Pancreas (tissue), 10 donors: ENCODE data around the gene TMPRSS2. TPM values are rescaled to one million over a fixed set of nuclear protein-coding genes. Genes with fewer than 3 reads are reported as not detected.
A peak's percentile ranks its signal among the peaks of the same experiment; 100 is the strongest.
"Not testable (repeated sequence)": the region's sequence is repeated elsewhere in the genome, so short reads cannot be mapped to it uniquely, and the experiment has no call there.

Experiments
- ATAC-seq, 4 donors: fragments of 200-7000 bp; cut with Tn5 transposase; one replicate each; pipeline versions ENCODE4 v1.8.0 to v1.9.1; 2020; ENCODE audit warnings: mild to moderate bottlenecking in 4 of 4, moderate library complexity in 4 of 4
- DNase-seq, 6 donors: peaks; one replicate each; pipeline ENCODE4 v3.0.0-alpha.2; 2020
- FAIRE-seq: peaks from 2 replicates; lab custom pipeline; 2012; peaks lifted over from hg19 to GRCh38; lab: Jason Lieb, UNC
- H3K27ac ChIP-seq, 4 donors: fragments of 200-600 bp; sonication (generic); 1 replicate in 3 of 4; 2 replicates in 1 of 4; pipeline versions ENCODE4 v1.5.0 to v1.8.0; 2020
- H3K27me3 ChIP-seq, 4 donors: fragments of 200-600 bp; one replicate each; pipeline ENCODE4 v1.8.0; 2021
- H3K36me3 ChIP-seq, 3 donors: fragments of 200-600 bp; sonication (generic) in 1 of 3; one replicate each; pipeline versions ENCODE4 v1.5.0 to v1.8.0; 2020 to 2021
- H3K4me1 ChIP-seq, 3 donors: fragments of 200-600 bp; one replicate each; pipeline ENCODE4 v1.8.0; 2021
- H3K4me3 ChIP-seq, 4 donors: fragments of 200-600 bp; sonication (generic) in 2 of 4; one replicate each; pipeline versions ENCODE4 v1.5.0 to v1.8.0; 2020 to 2021
- H3K9me3 ChIP-seq, 4 donors: fragments of 200-600 bp; one replicate each; pipeline ENCODE4 v1.8.0; 2021
- CTCF ChIP-seq, 4 donors: fragments of 200-600 bp; sonication (generic) in 3 of 4; IDR thresholded peaks; one replicate each; pipeline versions ENCODE4 v1.5.0 to v1.8.0; 2021; ENCODE audit warnings: antibody characterized with exemption in 4 of 4
- WGBS, 2 donors: extraction: QIAGEN DNeasy Blood & Tissue Kit; methylation state at CpG; one replicate each; pipeline ENCODE4 v1.1.7; 2013; 5-methylcytosine and 5-hydroxymethylcytosine counted together
- intact Hi-C, 3 donors: fragments of 100-400 bp; cut with DNase I; formaldehyde crosslinking; loops; one replicate each; pipeline versions ENCODE4 v1.11.1 to v1.14.2; 2022
- polyA plus RNA-seq, 2 donors: library from polyadenylated mRNA; stranded (reverse); fragments of 200-250 nt; gene quantifications; one replicate each; pipeline ENCODE4 v1.2.3, GENCODE V29; 2013
- total RNA-seq, 6 donors: library from RNA; stranded (reverse); fragmentation: NEBNext Ultra II Directional in 4 of 6; extraction: Animal tissue kit (Norgen Biotek cat#: 25700) in 4 of 6; gene quantifications; one replicate each; pipeline versions ENCODE4 v1.2.1 to v1.2.4, GENCODE V29; 2021 to 2023
- donor health status: healthy with polysubstance abuse.
- donor health status: DM: no; HTN: no; CAD: no; lungs with moderate emphysema.
- donor health status: DM: no; HTN: no; CAD: no.
- donor health status: control.
- donor health status: control.
- donor health status: Bipolar disorder and iron deficiency.
- donor health status: DM: yes; HTN: yes; CAD: no.
- donor health status: DM: no; HTN: no; CAD: no.
- donor health status: DM: no; HTN: no; CAD: no.
- donor health status: DM: yes; HTN: yes; CAD: no.

TMPRSS2 gene
- total and polyA plus RNA-seq, 8 donors: 42.2 to 88.8 (median 69.6) TPM

DNA sequence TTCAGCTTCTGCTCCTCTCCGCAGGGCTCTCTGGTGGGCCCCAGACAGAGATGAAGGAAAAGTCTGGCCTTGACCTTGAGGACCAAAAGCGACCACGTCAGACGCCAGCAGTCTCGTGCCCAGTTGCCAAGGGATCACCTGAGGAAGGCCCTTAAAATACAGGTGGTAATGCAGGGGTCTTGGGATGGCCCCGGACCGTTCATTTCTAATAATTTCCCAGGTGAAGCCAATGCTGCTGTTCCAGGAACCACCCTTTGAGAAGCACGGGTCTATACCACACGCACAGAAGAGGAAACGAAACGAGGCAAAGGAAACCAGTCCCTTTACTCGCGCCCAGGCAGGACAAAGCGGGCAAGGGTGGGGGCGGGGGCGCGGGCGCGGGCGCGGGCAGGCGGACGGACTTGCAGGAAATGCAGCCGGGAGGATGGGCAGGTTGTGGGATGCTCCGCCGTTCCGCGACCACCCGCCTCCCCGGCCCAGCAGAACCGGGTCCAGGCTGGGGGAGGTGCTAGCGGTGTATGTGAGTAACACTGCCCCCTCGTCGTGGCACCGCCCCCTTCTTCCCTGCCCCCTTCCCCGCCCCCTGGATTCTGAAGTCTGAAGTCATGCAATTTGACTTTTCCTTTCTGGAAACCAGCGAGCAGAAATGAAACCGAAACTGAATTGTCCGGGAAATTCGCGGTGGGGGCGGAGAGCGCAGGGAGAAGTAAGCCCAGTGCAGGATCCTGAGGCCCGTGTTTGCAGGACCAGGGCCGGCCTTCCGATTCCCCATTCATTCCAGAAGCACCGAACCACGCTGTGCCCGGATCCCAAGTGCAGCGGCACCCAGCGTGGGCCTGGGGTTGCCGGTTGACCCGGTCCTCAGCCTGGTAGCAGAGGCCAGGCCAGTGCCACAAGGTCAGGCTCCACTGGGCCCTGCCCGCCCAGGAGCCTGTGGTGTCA lies 87.8 kb downstream of the TMPRSS2 start:
- H3K9me3 ChIP-seq: no peaks in the 10 kb centered on the region
- 3% methylated on average over 51 to 54 of the region's 54 CpGs for WGBS, 2 donors
- no peaks in the 10 kb centered on the region for H3K4me1 ChIP-seq
- H3K36me3 ChIP-seq: no peaks in the 10 kb centered on the region
- H3K27ac ChIP-seq: peak overlapping the region; percentile 28 to 95 (median 82)
- FAIRE-seq (no peak), DNase-seq (peak; percentile 77 to 86 (median 82)), ATAC-seq (peak; percentile 85 to 94 (median 88))
- no peaks in the 10 kb centered on the region for H3K27me3 ChIP-seq
- no peak for TF ChIP-seq CTCF (IDR thresholded peaks at IDR 0.05)
- H3K4me3 ChIP-seq: peak overlapping the region; percentile 33 to 68 (median 44)
- intact Hi-C loops: no loop called here

DNA sequence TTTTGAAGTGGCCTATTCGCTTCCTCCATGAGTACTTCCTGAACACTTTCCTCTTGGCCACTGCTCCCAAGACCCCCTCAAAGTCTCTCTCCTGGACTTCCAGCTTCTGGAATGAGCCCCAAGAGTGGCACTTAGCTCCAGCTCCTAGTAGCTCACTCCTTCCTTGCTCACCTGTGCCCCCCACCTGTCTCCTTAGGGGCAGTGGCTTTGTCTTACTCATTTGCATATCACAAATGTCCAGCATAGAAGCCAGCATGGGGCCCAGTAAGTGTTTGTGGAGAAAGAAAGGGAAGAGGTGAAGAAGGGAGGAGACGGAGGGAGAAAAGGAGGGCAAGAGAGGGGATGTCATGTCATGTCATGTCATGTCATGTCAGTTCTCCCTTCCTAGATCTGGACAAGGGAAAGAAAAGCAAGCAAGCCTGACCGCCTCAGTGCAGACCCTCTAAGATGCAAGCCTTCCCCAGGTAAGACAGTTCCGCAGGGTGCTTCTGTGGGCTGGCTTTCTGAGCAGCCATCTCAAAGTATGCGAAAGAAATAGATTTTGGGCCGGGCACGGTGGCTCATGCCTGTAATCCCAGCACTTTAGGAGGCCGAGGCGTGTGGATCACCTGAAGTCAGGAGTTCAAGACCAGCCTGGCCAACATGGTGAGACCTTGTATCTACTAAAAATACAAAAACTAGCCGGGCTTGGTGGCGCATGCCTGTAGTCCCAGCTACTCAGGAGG lies 88.8 kb downstream of the TMPRSS2 start:
- no peak for TF ChIP-seq CTCF (IDR thresholded peaks at IDR 0.05)
- FAIRE-seq: no peak
- H3K27ac ChIP-seq: peak overlapping the region in 2 of 4 donors; percentile 94 to 95
- H3K4me3 ChIP-seq: no peak overlapping the region
- ATAC-seq: no peak
- no peaks in the 10 kb centered on the region for H3K4me1 ChIP-seq
- H3K27me3 ChIP-seq: no peaks in the 10 kb centered on the region
- H3K36me3 ChIP-seq: no peaks in the 10 kb centered on the region
- 93 to 94% methylated on average over 11 of the region's 11 CpGs for WGBS, 2 donors
- H3K9me3 ChIP-seq: no peaks in the 10 kb centered on the region
- no peak for DNase-seq
- intact Hi-C loops: no loop called here

DNA sequence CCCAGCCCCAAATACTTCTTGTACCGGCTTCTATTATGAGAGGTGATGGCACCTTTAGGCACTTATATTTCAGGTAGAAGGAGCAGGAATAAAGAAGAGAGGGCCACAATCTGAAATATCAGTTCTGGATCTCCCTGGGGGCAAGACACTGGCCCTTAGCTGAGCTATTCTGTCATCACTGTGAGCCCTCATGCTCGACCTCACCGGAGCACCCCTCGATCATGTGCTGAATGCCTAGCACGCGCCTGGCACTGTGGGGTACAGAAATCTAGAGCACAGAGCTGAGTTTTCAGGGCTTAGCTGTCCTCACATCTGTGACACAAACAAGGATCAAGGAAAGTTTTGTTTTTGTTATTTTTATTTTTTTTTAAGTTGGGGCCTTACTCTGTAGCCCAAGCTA lies 89.6 kb downstream of the TMPRSS2 start:
- 92 to 97% methylated on average over 6 of the region's 6 CpGs for WGBS, 2 donors

DNA sequence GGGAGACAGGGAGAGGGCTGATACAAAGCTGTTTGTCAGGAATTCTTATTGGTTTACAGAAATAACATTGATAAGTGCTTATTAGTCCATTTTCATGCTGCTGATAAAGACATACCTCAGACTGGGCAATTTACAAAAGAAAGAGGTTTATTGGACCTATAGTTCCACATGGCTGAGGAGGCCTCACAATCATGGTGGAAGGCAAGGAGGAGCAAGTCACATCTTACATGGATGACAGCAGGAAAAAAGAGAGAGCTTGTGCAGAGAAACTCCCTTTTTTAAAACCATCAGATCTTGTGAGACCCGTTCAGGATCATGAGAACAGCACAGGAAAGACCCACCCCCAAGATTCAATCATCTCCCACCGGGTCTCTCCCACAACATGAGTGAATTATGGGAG lies 90.5 kb downstream of the TMPRSS2 start:
- H3K9me3 ChIP-seq, H3K4me3 ChIP-seq, intact Hi-C loops, FAIRE-seq, H3K27ac ChIP-seq, H3K36me3 ChIP-seq, H3K27me3 ChIP-seq, DNase-seq, H3K4me1 ChIP-seq, ATAC-seq: not testable (repeated sequence)
- whole genome bisulfite sequencing, 2 donors: 92 to 97% methylated on average over 2 of the region's 2 CpGs

More for the DNA sequence above, 89.6 kb downstream of the TMPRSS2 start:
- Histone ChIP-seq H3K9me3 (no peaks in the 10 kb centered on the region), H3K27me3 (no peaks in the 10 kb centered on the region), H3K36me3 (no peaks in the 10 kb centered on the region), H3K4me3 (no peak overlapping the region), H3K27ac (no peak overlapping the region), H3K4me1 (no peaks in the 10 kb centered on the region)
- no peak for DNase-seq
- TF ChIP-seq CTCF (IDR thresholded peaks at IDR 0.05): no peak
- no peak for FAIRE-seq
- intact Hi-C loops: no loop called here
- ATAC-seq: no peak

Other genes starting within 250 kb of the TMPRSS2 start
- 100 to 1,000 TPM in 4 of 6 donors, 10 to 100 TPM in 2; 80.5 to 142 (median 112) TPM for gene FAM3B, start 191.4 kb downstream of the TMPRSS2 start, total RNA-seq
- 100 to 1,000 TPM in 1 of 2 donors, 10 to 100 TPM in 1; 71.9 to 107 TPM for gene FAM3B, start 191.4 kb downstream of the TMPRSS2 start, polyA plus RNA-seq
- 1 to 10 TPM; 2.0 to 5.4 (median 4.5) TPM for gene MX2, start 146.1 kb downstream of the TMPRSS2 start, total RNA-seq
- 1 to 10 TPM; 3.2 to 3.3 TPM for gene MX2, start 146.1 kb downstream of the TMPRSS2 start, polyA plus RNA-seq
- 10 to 100 TPM in 3 of 6 donors, 1 to 10 TPM in 3; 4.9 to 21.4 (median 10.0) TPM for gene MX1, start 81.9 kb downstream of the TMPRSS2 start, total RNA-seq
- gene MX1, start 81.9 kb downstream of the TMPRSS2 start, polyA plus RNA-seq: 10 to 100 TPM; 10.3 to 12.0 TPM